Measurements from ENCODE around the gene MICAL3.

- TF ChIP-seq CTCF (IDR thresholded peaks at IDR 0.05; ENCODE audit: low read length) (no peak), EZH2 (optimal IDR thresholded peaks at IDR 0.05; ENCODE audit: low read depth, low read length) (no peak), EZH2phosphoT487 (IDR thresholded peaks at IDR 0.05; ENCODE audit: low read length) (no peak)
These were observed 79.0 kb downstream of the MICAL3 start for GRCh38 chr22:17945156-17945887.

All from MM.1S (cell line).